VCaP (cell line): ENCODE data around the gene SALL4.
"Not testable (repeated sequence)": the region's sequence is repeated elsewhere in the genome, so short reads cannot be mapped to it uniquely, and the experiment has no call there.

Experiments
- H3K27ac ChIP-seq: fragments of 450-650 bp; 2 replicates; pipeline ENCODE4 v1.5.1; 2017
- CTCF ChIP-seq: fragments of 450-650 bp; conservative IDR thresholded peaks from 2 replicates; pipeline ENCODE4 v1.5.1; 2017; ENCODE audit warnings: mild to moderate bottlenecking, moderate library complexity

SALL4 gene

GRCh38 chr20:51791626-51792025, 10.7 kb downstream of the SALL4 start:
- H3K27ac ChIP-seq: no peak overlapping the region
- TF ChIP-seq CTCF: no peak

DNA sequence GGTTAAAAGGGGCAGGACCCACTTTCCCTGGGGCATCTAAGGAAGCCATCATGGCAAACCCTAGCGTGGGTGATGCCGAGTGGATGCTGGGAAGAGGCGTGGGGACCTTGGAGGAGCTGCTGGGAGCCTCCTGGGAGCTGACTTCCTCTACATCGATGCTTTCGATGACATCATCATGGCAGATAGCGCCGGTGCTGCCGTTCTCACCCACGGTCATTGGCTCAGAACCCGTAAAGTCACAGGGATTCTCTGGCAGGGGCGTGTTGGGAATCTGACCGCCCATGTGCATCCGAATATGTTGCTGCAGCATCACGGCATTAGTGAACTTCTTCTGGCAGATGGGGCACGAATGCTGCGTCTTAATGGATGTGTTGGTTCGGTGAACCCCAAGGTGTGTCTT, 12.1 kb downstream of the SALL4 start:
- H3K27ac ChIP-seq: no peak overlapping the region
- TF ChIP-seq CTCF: no peak

- no peak for TF ChIP-seq CTCF
- H3K27ac ChIP-seq: no peak overlapping the region
Measured at GRCh38 chr20:51789434-51789833, 12.9 kb downstream of the SALL4 start.

- no peak for TF ChIP-seq CTCF
- H3K27ac ChIP-seq: no peak overlapping the region
Measured at GRCh38 chr20:51788822-51789221, 13.5 kb downstream of the SALL4 start.

- TF ChIP-seq CTCF: no peak
- H3K27ac ChIP-seq: no peak overlapping the region
Measured at GRCh38 chr20:51784299-51784698, 18.0 kb downstream of the SALL4 start.

GRCh38 chr20:51778229-51778759, 24.0 kb downstream of the SALL4 start:
- H3K27ac ChIP-seq: not testable (repeated sequence)

GRCh38 chr20:51775241-51775640, 27.1 kb downstream of the SALL4 start:
- no peak overlapping the region for H3K27ac ChIP-seq
- TF ChIP-seq CTCF: no peak

- TF ChIP-seq CTCF: no peak
- H3K27ac ChIP-seq: no peak overlapping the region
Measured at GRCh38 chr20:51772236-51772635, 30.1 kb downstream of the SALL4 start.
